ENCODE measurements around the gene XRCC3. TPM values are rescaled to one million over a fixed set of nuclear protein-coding genes. Genes with fewer than 3 reads are reported as not detected.

XRCC3 gene
- total and polyA plus RNA-seq, 2 experiments from 2014 or later: 15.8 to 27.5 TPM

- Histone ChIP-seq H3K4me1 (ENCODE audit: low read depth) (no peaks in the 10 kb centered on the region), H3K27ac (no peak overlapping the region)
- TF ChIP-seq CTCF (IDR thresholded peaks at IDR 0.05; ENCODE audit: low read depth, low read length): no peak
These were observed 47.1 kb downstream of the XRCC3 start for GRCh38 chr14:103668117-103668516.

GRCh38 chr14:103667671-103668070, 47.6 kb downstream of the XRCC3 start:
- H3K27ac ChIP-seq: no peak overlapping the region
- H3K36me3 ChIP-seq: peaks cover 29% of the 10 kb centered on the region
- H3K4me1 ChIP-seq (ENCODE audit: low read depth): no peaks in the 10 kb centered on the region
- H3K4me3 ChIP-seq: no peak overlapping the region
- DNase-seq (ENCODE audit: low read depth in 1 of 2, low spot score in 1 of 2): no peak
- no peaks in the 10 kb centered on the region for H3K27me3 ChIP-seq
- no peak for TF ChIP-seq CTCF (IDR thresholded peaks at IDR 0.05; ENCODE audit: low read depth, low read length)
- H3K9me3 ChIP-seq (ENCODE audit: low read depth): no peaks in the 10 kb centered on the region

More at GRCh38 chr14:103668117-103668516, 47.1 kb downstream of the XRCC3 start:
- H3K9me3 ChIP-seq (ENCODE audit: low read depth): no peaks in the 10 kb centered on the region
- DNase-seq (ENCODE audit: low read depth in 1 of 2, low spot score in 1 of 2): no peak
- no peaks in the 10 kb centered on the region for H3K27me3 ChIP-seq
- peaks cover 33% of the 10 kb centered on the region for H3K36me3 ChIP-seq
- H3K4me3 ChIP-seq: no peak overlapping the region

- H3K4me1 ChIP-seq (ENCODE audit: low read depth): no peaks in the 10 kb centered on the region
- H3K27me3 ChIP-seq: no peaks in the 10 kb centered on the region
- H3K27ac ChIP-seq: no peak overlapping the region
- H3K4me3 ChIP-seq: no peak overlapping the region
- no peak for DNase-seq (ENCODE audit: low read depth in 1 of 2, low spot score in 1 of 2)
- no peaks in the 10 kb centered on the region for H3K9me3 ChIP-seq (ENCODE audit: low read depth)
- H3K36me3 ChIP-seq: peaks cover 30% of the 10 kb centered on the region
- TF ChIP-seq CTCF (IDR thresholded peaks at IDR 0.05; ENCODE audit: low read depth, low read length): no peak
These were observed 51.7 kb downstream of the XRCC3 start for GRCh38 chr14:103663506-103663905.

- H3K36me3 ChIP-seq: peaks cover 31% of the 10 kb centered on the region
- no peaks in the 10 kb centered on the region for H3K27me3 ChIP-seq
- H3K4me3 ChIP-seq: no peak overlapping the region
- H3K27ac ChIP-seq: no peak overlapping the region
- no peaks in the 10 kb centered on the region for H3K4me1 ChIP-seq (ENCODE audit: low read depth)
- no peak for DNase-seq (ENCODE audit: low read depth in 1 of 2, low spot score in 1 of 2)
- no peak for TF ChIP-seq CTCF (IDR thresholded peaks at IDR 0.05; ENCODE audit: low read depth, low read length)
- H3K9me3 ChIP-seq (ENCODE audit: low read depth): no peaks in the 10 kb centered on the region
These were observed 52.7 kb downstream of the XRCC3 start for GRCh38 chr14:103662591-103662990.

GRCh38 chr14:103662029-103662428, 53.2 kb downstream of the XRCC3 start:
- no peak for DNase-seq (ENCODE audit: low read depth in 1 of 2, low spot score in 1 of 2)
- no peak for TF ChIP-seq CTCF (IDR thresholded peaks at IDR 0.05; ENCODE audit: low read depth, low read length)
- no peak overlapping the region for H3K4me3 ChIP-seq
- H3K9me3 ChIP-seq (ENCODE audit: low read depth): no peaks in the 10 kb centered on the region
- no peak overlapping the region for H3K27ac ChIP-seq
- peaks cover 32% of the 10 kb centered on the region for H3K36me3 ChIP-seq
- no peaks in the 10 kb centered on the region for H3K4me1 ChIP-seq (ENCODE audit: low read depth)
- no peaks in the 10 kb centered on the region for H3K27me3 ChIP-seq

- DNase-seq (ENCODE audit: low read depth in 1 of 2, low spot score in 1 of 2): no peak
- Histone ChIP-seq H3K36me3 (peaks cover 54% of the 10 kb centered on the region), H3K4me3 (no peak overlapping the region), H3K27me3 (no peaks in the 10 kb centered on the region), H3K27ac (no peak overlapping the region), H3K4me1 (ENCODE audit: low read depth) (no peaks in the 10 kb centered on the region), H3K9me3 (ENCODE audit: low read depth) (no peaks in the 10 kb centered on the region)
- TF ChIP-seq CTCF (IDR thresholded peaks at IDR 0.05; ENCODE audit: low read depth, low read length): no peak
These were observed 55.6 kb downstream of the XRCC3 start for GRCh38 chr14:103659631-103660030.

All from cardiac muscle cell (in vitro differentiated cells and primary cell).